Progenitor cell of endocrine pancreas (in vitro differentiated cells): Measurements from ENCODE around the gene CD27. TPM values are rescaled to one million over a fixed set of nuclear protein-coding genes. Genes with fewer than 3 reads are reported as not detected.

Source experiments
- DNase-seq: peaks from one replicate; pipeline ENCODE4 v3.0.0; 2021; ENCODE audit warnings: low spot score; ENCODE audit not compliant: unreplicated experiment
- H3K27ac Mint-ChIP-seq: 2 replicates; pipeline ENCODE4 v1.8.0; 2021; ENCODE audit warnings: mild to moderate bottlenecking, moderate library complexity, mixed read lengths
- H3K27me3 Mint-ChIP-seq: 2 replicates; pipeline ENCODE4 v1.8.0; 2021; ENCODE audit warnings: mixed read lengths
- H3K36me3 Mint-ChIP-seq: 2 replicates; pipeline ENCODE4 v1.8.0; 2022; ENCODE audit warnings: mixed read lengths; ENCODE audit not compliant: insufficient read depth
- H3K4me1 Mint-ChIP-seq: 2 replicates; pipeline ENCODE4 v1.8.0; 2021; ENCODE audit warnings: low read depth, mixed read lengths
- H3K4me3 Mint-ChIP-seq: 2 replicates; pipeline ENCODE4 v1.8.0; 2021; ENCODE audit warnings: low read depth, mild to moderate bottlenecking, moderate library complexity, mixed read lengths
- H3K9me3 Mint-ChIP-seq: 2 replicates; pipeline ENCODE4 v1.8.0; 2021; ENCODE audit warnings: low read depth, mixed read lengths
- long read RNA-seq: library from polyadenylated mRNA; unstranded; transcript quantifications from one replicate; pipeline ENCODE4 v2.0.0, GENCODE V29; 2020
- total RNA-seq: library from RNA; stranded (reverse); gene quantifications from 2 replicates; pipeline ENCODE4 v1.2.1, GENCODE V29; 2021
- TF ChIP-seq, protein P1 (sequence below): fragments of 200-600 bp; sonication (generic); IDR thresholded peaks from one replicate; pipeline ENCODE4 v1.5.0; 2021; ENCODE audit warnings: antibody characterized with exemption, mild to moderate bottlenecking; ENCODE audit not compliant: unreplicated experiment

CD27 gene
- total RNA-seq = not detected in 2 replicates
- long read RNA-seq = 0 reads

DNA sequence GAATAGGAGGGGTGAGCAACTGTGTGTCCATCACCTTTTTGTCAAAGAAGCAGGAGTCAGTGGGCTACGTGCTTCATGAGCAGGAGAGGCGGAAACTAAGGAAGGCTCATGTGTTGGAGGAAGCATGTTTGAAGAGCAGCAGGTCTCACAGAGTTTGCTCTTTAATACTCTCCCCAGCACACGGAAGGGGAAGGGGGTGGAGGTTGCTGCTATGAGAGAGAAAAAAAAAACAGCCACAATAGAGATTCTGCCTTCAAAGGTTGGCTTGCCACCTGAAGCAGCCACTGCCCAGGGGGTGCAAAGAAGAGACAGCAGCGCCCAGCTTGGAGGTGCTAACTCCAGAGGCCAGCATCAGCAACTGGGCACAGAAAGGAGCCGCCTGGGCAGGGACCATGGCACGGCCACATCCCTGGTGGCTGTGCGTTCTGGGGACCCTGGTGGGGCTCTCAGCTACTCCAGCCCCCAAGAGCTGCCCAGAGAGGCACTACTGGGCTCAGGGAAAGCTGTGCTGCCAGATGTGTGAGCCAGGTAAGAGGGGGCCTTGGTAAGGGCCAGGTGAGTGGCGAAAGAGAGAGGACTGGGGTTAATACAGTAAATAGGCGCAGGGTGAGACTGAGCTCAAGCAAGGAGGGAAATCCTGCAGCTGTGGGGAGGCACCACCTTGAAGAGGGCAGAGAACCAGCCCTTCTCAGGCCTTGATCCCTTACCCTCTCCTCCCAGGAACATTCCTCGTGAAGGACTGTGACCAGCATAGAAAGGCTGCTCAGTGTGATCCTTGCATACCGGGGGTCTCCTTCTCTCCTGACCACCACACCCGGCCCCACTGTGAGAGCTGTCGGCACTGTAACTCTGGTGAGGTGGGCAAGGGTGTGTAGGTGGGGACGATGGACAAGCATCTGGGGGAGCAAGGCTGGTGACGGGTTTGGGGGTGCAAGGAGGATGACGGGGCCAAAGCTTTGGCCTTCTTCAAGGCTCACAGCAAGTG lies at the start of gene CD27:
Gene CD27 (plus strand): TSS at position 252 of the 985 bp plus-strand sequence. CDS start 141 bp downstream, at position 393.
- H3K36me3 Mint-ChIP-seq = peaks cover 3% of the 10 kb centered on the region
- TF ChIP-seq, protein P1, sequence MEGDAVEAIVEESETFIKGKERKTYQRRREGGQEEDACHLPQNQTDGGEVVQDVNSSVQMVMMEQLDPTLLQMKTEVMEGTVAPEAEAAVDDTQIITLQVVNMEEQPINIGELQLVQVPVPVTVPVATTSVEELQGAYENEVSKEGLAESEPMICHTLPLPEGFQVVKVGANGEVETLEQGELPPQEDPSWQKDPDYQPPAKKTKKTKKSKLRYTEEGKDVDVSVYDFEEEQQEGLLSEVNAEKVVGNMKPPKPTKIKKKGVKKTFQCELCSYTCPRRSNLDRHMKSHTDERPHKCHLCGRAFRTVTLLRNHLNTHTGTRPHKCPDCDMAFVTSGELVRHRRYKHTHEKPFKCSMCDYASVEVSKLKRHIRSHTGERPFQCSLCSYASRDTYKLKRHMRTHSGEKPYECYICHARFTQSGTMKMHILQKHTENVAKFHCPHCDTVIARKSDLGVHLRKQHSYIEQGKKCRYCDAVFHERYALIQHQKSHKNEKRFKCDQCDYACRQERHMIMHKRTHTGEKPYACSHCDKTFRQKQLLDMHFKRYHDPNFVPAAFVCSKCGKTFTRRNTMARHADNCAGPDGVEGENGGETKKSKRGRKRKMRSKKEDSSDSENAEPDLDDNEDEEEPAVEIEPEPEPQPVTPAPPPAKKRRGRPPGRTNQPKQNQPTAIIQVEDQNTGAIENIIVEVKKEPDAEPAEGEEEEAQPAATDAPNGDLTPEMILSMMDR = no peak
- DNase-seq = no peak
- H3K27me3 Mint-ChIP-seq = no peaks in the 10 kb centered on the region
- H3K4me3 Mint-ChIP-seq = no peak within 1 kb of the TSS
- no peaks in the 10 kb centered on the region for H3K9me3 Mint-ChIP-seq
- H3K27ac Mint-ChIP-seq = no peak within 1 kb of the TSS
- H3K4me1 Mint-ChIP-seq = no peaks in the 10 kb centered on the region

DNA sequence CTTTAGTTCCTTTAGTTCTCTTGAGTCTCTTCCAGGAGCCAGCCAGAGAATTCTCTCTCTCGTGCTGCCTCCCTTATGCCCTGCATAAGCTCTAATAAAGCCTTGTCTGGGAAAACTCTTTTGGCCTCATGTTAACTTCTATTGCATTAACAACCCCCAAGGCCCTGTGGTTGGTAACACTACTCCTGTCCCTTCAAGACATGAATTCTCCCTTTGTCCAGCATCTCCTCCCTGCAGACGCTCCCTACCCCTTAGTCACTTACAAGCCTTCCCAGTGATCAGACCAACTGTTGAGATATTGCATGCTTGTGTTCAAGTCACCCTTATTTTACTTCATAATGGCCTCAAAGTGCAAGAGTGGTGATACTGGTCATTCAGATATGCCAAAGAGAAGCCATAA lies 48.7 kb upstream of the CD27 start:
- Mint-ChIP-seq H3K27ac (no peak overlapping the region), H3K9me3 (no peaks in the 10 kb centered on the region), H3K27me3 (peaks cover 3% of the 10 kb centered on the region), H3K4me1 (no peaks in the 10 kb centered on the region), H3K4me3 (no peak overlapping the region), H3K36me3 (no peaks in the 10 kb centered on the region)
- TF ChIP-seq, protein P1 = no peak
- no peak for DNase-seq

DNA sequence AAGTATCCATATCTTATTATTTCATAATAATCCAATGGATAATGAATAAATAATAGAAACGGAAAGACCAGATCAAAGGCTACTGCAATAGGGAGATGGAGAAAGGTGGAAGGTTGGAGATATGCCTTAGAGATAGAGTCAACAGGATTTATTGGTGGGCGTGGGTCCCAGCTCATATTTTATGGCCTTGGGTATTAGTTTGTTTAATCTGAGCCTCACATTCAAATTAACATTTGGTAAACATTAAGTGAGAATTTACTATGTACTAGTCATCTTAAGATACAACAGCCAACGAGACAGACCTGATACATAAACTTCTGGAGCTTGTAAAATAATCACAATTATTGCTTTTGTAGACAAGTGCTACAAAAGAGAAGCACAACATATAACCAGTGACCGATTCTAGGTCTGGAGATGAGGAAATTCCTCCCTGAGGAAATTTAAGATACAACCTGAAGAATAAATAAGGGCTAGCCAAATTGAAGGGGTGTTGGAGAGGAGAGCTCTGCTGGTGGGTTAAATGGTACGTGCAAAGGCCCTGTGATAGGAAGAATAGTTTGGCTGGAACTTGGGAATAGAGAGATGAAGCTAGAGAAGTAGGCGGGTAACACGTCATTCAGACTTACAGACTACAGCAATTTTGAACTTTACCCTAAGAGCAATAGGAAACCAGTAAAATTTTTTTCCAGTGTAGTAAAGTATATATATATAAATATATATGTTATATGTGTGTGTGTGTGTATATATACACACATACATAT lies 44.7 kb upstream of the CD27 start:
- Mint-ChIP-seq H3K27me3 (peaks cover 3% of the 10 kb centered on the region), H3K36me3 (no peaks in the 10 kb centered on the region), H3K27ac (no peak overlapping the region), H3K9me3 (no peaks in the 10 kb centered on the region), H3K4me3 (no peak overlapping the region), H3K4me1 (no peaks in the 10 kb centered on the region)
- no peak for DNase-seq
- TF ChIP-seq, protein P1 = no peak

DNA sequence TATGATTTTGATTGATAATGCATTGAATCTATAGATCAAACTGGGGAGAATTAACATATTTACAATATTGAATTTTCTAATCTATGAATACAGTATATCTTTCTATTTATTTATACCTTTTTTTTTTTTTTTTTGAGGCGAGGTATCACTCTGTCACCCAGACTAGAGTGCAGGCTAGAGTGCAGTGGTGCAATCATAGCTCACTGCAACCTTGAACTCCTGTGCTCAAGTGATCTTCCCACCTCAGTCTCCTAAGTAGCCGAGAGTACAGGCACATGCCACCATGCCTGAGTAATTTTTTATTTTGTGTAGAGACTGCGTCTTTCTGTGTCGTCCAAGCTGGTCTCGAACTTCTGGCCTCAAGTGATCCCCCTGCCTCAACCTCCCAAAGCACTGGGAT lies 40.4 kb upstream of the CD27 start:
- Mint-ChIP-seq H3K27ac (no peak overlapping the region), H3K9me3 (peaks cover 5% of the 10 kb centered on the region), H3K4me3 (no peak overlapping the region), H3K4me1 (peaks cover 3% of the 10 kb centered on the region), H3K27me3 (peaks cover 3% of the 10 kb centered on the region), H3K36me3 (no peaks in the 10 kb centered on the region)
- no peak for DNase-seq
- TF ChIP-seq, protein P1 = no peak

DNA sequence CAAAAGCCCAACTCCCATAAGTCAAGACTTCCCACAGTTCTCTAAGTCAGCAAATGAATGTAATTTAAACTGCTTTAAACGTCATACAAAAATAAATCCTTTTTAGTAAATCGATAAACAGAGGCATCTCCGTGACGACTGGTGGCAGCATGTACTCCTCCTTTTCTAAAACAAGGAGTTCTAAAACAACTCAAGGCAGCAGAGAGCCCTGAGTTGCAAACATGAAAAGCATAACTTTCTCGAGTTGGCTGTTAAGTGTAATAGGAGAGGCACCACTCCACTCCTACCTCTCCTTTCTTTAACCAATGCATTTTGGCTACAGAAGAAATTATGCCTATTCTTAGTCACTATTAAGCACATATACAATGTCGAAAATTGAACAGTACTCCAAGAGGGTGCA lies 38.8 kb upstream of the CD27 start:
- H3K4me3 Mint-ChIP-seq = no peak overlapping the region
- TF ChIP-seq, protein P1 = no peak

More for the DNA sequence above, 38.8 kb upstream of the CD27 start:
- H3K27ac Mint-ChIP-seq = no peak overlapping the region
- peaks cover 3% of the 10 kb centered on the region for H3K4me1 Mint-ChIP-seq
- no peaks in the 10 kb centered on the region for H3K36me3 Mint-ChIP-seq
- H3K9me3 Mint-ChIP-seq = peaks cover 10% of the 10 kb centered on the region
- peaks cover 3% of the 10 kb centered on the region for H3K27me3 Mint-ChIP-seq
- DNase-seq = no peak
